Measurements from ENCODE around the gene KDM2B. TPM values are rescaled to one million over a fixed set of nuclear protein-coding genes. Genes with fewer than 3 reads are reported as not detected.

KDM2B gene
- total and polyA plus RNA-seq, 2 experiments from 2014 or later, result 59.4 to 161 TPM

- TF ChIP-seq, protein P1, sequence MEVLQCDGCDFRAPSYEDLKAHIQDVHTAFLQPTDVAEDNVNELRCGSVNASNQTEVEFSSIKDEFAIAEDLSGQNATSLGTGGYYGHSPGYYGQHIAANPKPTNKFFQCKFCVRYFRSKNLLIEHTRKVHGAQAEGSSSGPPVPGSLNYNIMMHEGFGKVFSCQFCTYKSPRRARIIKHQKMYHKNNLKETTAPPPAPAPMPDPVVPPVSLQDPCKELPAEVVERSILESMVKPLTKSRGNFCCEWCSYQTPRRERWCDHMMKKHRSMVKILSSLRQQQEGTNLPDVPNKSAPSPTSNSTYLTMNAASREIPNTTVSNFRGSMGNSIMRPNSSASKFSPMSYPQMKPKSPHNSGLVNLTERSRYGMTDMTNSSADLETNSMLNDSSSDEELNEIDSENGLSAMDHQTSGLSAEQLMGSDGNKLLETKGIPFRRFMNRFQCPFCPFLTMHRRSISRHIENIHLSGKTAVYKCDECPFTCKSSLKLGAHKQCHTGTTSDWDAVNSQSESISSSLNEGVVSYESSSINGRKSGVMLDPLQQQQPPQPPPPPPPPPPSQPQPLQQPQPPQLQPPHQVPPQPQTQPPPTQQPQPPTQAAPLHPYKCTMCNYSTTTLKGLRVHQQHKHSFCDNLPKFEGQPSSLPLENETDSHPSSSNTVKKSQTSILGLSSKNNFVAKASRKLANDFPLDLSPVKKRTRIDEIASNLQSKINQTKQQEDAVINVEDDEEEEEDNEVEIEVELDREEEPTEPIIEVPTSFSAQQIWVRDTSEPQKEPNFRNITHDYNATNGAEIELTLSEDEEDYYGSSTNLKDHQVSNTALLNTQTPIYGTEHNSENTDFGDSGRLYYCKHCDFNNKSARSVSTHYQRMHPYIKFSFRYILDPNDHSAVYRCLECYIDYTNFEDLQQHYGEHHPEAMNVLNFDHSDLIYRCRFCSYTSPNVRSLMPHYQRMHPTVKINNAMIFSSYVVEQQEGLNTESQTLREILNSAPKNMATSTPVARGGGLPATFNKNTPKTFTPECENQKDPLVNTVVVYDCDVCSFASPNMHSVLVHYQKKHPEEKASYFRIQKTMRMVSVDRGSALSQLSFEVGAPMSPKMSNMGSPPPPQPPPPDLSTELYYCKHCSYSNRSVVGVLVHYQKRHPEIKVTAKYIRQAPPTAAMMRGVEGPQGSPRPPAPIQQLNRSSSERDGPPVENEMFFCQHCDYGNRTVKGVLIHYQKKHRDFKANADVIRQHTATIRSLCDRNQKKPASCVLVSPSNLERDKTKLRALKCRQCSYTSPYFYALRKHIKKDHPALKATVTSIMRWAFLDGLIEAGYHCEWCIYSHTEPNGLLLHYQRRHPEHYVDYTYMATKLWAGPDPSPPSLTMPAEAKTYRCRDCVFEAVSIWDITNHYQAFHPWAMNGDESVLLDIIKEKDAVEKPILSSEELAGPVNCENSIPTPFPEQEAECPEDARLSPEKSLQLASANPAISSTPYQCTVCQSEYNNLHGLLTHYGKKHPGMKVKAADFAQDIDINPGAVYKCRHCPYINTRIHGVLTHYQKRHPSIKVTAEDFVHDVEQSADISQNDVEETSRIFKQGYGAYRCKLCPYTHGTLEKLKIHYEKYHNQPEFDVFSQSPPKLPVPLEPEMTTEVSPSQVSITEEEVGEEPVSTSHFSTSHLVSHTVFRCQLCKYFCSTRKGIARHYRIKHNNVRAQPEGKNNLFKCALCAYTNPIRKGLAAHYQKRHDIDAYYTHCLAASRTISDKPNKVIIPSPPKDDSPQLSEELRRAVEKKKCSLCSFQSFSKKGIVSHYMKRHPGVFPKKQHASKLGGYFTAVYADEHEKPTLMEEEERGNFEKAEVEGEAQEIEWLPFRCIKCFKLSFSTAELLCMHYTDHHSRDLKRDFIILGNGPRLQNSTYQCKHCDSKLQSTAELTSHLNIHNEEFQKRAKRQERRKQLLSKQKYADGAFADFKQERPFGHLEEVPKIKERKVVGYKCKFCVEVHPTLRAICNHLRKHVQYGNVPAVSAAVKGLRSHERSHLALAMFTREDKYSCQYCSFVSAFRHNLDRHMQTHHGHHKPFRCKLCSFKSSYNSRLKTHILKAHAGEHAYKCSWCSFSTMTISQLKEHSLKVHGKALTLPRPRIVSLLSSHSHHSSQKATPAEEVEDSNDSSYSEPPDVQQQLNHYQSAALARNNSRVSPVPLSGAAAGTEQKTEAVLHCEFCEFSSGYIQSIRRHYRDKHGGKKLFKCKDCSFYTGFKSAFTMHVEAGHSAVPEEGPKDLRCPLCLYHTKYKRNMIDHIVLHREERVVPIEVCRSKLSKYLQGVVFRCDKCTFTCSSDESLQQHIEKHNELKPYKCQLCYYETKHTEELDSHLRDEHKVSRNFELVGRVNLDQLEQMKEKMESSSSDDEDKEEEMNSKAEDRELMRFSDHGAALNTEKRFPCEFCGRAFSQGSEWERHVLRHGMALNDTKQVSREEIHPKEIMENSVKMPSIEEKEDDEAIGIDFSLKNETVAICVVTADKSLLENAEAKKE (CRISPR knock-in tag; IDR thresholded peaks at IDR 0.05), result no peak
- TF ChIP-seq CREB1 (CRISPR knock-in tag; IDR thresholded peaks at IDR 0.05; ENCODE audit: low read depth) (no peak), ZNF331 (CRISPR knock-in tag; IDR thresholded peaks at IDR 0.05; ENCODE audit: low read depth) (no peak), ETS1 (IDR thresholded peaks at IDR 0.05) (no peak), JUNB (IDR thresholded peaks at IDR 0.05; ENCODE audit: unreplicated experiment) (no peak), REST (IDR thresholded peaks at IDR 0.05; ENCODE audit: unreplicated experiment) (no peak), POLR2AphosphoS5 (IDR thresholded peaks at IDR 0.05; ENCODE audit: low read depth) (no peak), NANOG (IDR thresholded peaks at IDR 0.05; ENCODE audit: borderline replicate concordance) (no peak)
These were observed 68.3 kb downstream of the KDM2B start (continued) for GRCh38 chr12:121512561-121512960.

Data from GM23338 (cell line).